ENCODE measurements around the gene ATP6V1G1.

Gene ATP6V1G1

GRCh38 chr9:114612272-114612923, 24.8 kb downstream of the ATP6V1G1 start:
- no peak for DNase-seq (ENCODE audit: low read depth)

GRCh38 chr9:114613087-114613486, 25.5 kb downstream of the ATP6V1G1 start:
- no peak for DNase-seq (ENCODE audit: low read depth)

GRCh38 chr9:114613919-114614318, 26.4 kb downstream of the ATP6V1G1 start:
- DNase-seq (ENCODE audit: low read depth) = no peak

GRCh38 chr9:114614373-114614772, 26.8 kb downstream of the ATP6V1G1 start:
- no peak for DNase-seq (ENCODE audit: low read depth)

GRCh38 chr9:114616684-114617520, 29.3 kb downstream of the ATP6V1G1 start:
- no peak for DNase-seq (ENCODE audit: low read depth)

- no peak for DNase-seq (ENCODE audit: low read depth)
Measured at GRCh38 chr9:114619191-114619761, 31.7 kb downstream of the ATP6V1G1 start.

- DNase-seq (ENCODE audit: low read depth) = no peak
Measured at GRCh38 chr9:114621561-114621960, 34.0 kb downstream of the ATP6V1G1 start.

GRCh38 chr9:114621975-114622609, 34.5 kb downstream of the ATP6V1G1 start:
- DNase-seq (ENCODE audit: low read depth) = no peak

GRCh38 chr9:114624677-114625076, 37.1 kb downstream of the ATP6V1G1 start:
- no peak for DNase-seq (ENCODE audit: low read depth)

GRCh38 chr9:114626415-114627020, 38.9 kb downstream of the ATP6V1G1 start:
- no peak for DNase-seq (ENCODE audit: low read depth)

GRCh38 chr9:114627553-114627952, 40.0 kb downstream of the ATP6V1G1 start:
- no peak for DNase-seq (ENCODE audit: low read depth)

GRCh38 chr9:114629563-114630090, 42.1 kb downstream of the ATP6V1G1 start:
- no peak for DNase-seq (ENCODE audit: low read depth)

GRCh38 chr9:114631166-114631565, 43.6 kb downstream of the ATP6V1G1 start:
- no peak for DNase-seq (ENCODE audit: low read depth)

GRCh38 chr9:114633438-114634089, 46.0 kb downstream of the ATP6V1G1 start:
- no peak for DNase-seq (ENCODE audit: low read depth)

GRCh38 chr9:114634387-114634786, 46.8 kb downstream of the ATP6V1G1 start:
- DNase-seq (ENCODE audit: low read depth) = no peak

- DNase-seq (ENCODE audit: low read depth) = no peak
Measured at GRCh38 chr9:114638404-114638803, 50.8 kb downstream of the ATP6V1G1 start.

- no peak for DNase-seq (ENCODE audit: low read depth)
Measured at GRCh38 chr9:114641967-114642366, 54.4 kb downstream of the ATP6V1G1 start.

GRCh38 chr9:114643001-114643400, 55.4 kb downstream of the ATP6V1G1 start:
- no peak for DNase-seq (ENCODE audit: low read depth)

GRCh38 chr9:114643896-114644295, 56.3 kb downstream of the ATP6V1G1 start:
- DNase-seq (ENCODE audit: low read depth) = no peak
